H1 (cell line): ENCODE results near the gene KRTAP12-3. TPM values are rescaled to one million over a fixed set of nuclear protein-coding genes. Genes with fewer than 3 reads are reported as not detected.
"Not testable (repeated sequence)": the region's sequence is repeated elsewhere in the genome, so short reads cannot be mapped to it uniquely, and the experiment has no call there.

ENCODE experiments used
- CTCF ChIA-PET: fragments of 300-600 bp; sonication (Branson Sonifier 250); formaldehyde crosslinking; loops from one replicate; lab custom pipeline; 2021; ENCODE audit not compliant: partially characterized antibody; lab: Charles Lee
- POLR2A ChIA-PET: fragments of 300-600 bp; sonication (Branson Sonifier 250); formaldehyde crosslinking; loops from one replicate; lab custom pipeline; 2021; ENCODE audit warnings: inconsistent platforms; ENCODE audit not compliant: partially characterized antibody; lab: Charles Lee
- DNase-seq, 2 experiments: peaks; one replicate each; pipeline versions ENCODE4 v3.0.0 to v3.0.0-alpha.2; 2010 to 2022; ENCODE audit warnings: low spot score in 2 of 2, low read depth in 1 of 2, mixed read lengths in 1 of 2
- FAIRE-seq: peaks from 2 replicates; lab custom pipeline; 2011; peaks lifted over from hg19 to GRCh38; lab: Jason Lieb, UNC
- H2AFZ ChIP-seq: 2 replicates; pipeline ENCODE4 v1.8.1; 2012; ENCODE audit warnings: low read length, inconsistent platforms
- H2AK5ac ChIP-seq: 2 replicates; pipeline ENCODE4 v1.6.1; 2013; ENCODE audit warnings: low read depth, low read length
- H2BK120ac ChIP-seq: replicated peaks from 2 replicates; pipeline ENCODE3; 2013; ENCODE audit warnings: low read depth, low read length, inconsistent platforms
- H2BK12ac ChIP-seq: 2 replicates; pipeline ENCODE4 v1.6.1; 2013; ENCODE audit warnings: low read depth, low read length
- H2BK15ac ChIP-seq: 2 replicates; pipeline ENCODE4 v1.6.1; 2013; ENCODE audit warnings: low read length
- H2BK20ac ChIP-seq: 2 replicates; pipeline ENCODE4 v1.6.1; 2013; ENCODE audit warnings: low read length
- H2BK5ac ChIP-seq: 2 replicates; pipeline ENCODE4 v1.6.1; 2013; ENCODE audit warnings: low read depth, low read length
- H3K14ac ChIP-seq: 2 replicates; pipeline ENCODE4 v1.6.1; 2013; ENCODE audit warnings: inconsistent platforms; ENCODE audit not compliant: insufficient read length
- H3K18ac ChIP-seq: 2 replicates; pipeline ENCODE4 v1.6.1; 2013; ENCODE audit warnings: low read length; ENCODE audit errors: extremely low read depth
- H3K23ac ChIP-seq: 2 replicates; pipeline ENCODE4 v1.6.1; 2013; ENCODE audit warnings: inconsistent platforms; ENCODE audit not compliant: insufficient read length
- H3K23me2 ChIP-seq: 2 replicates; pipeline ENCODE4 v1.6.1; 2013; ENCODE audit warnings: low read depth, low read length
- H3K27ac ChIP-seq: 2 replicates; pipeline ENCODE4 v1.6.1; 2011; ENCODE audit warnings: low read depth, low read length, inconsistent platforms
- H3K27me3 ChIP-seq, 4 experiments: replicated peaks in 1 of 4; 1 replicate in 1 of 4; 2 replicates in 3 of 4; pipeline versions ENCODE4 v1.6.1 to v1.8.1; 2011 to 2013; ENCODE audit warnings: low read length in 3 of 4, mild to moderate bottlenecking in 3 of 4, inconsistent platforms in 2 of 4, mixed read lengths in 2 of 4, moderate library complexity in 1 of 4; ENCODE audit not compliant: control insufficient read depth in 3 of 4, insufficient read depth in 3 of 4; ENCODE audit errors: extremely low read depth in 1 of 4
- H3K36me3 ChIP-seq, 4 experiments: 2 replicates each; pipeline versions ENCODE4 v1.6.1 to v1.8.1; 2011 to 2013; ENCODE audit warnings: mild to moderate bottlenecking in 4 of 4, low read length in 3 of 4, moderate library complexity in 2 of 4, control low read depth in 1 of 4, inconsistent platforms in 1 of 4; ENCODE audit not compliant: insufficient read depth in 4 of 4, control insufficient read depth in 2 of 4
- H3K4ac ChIP-seq: replicated peaks from 2 replicates; pipeline ENCODE3; 2013; ENCODE audit warnings: low read length, low read depth, mixed read lengths, inconsistent platforms; ENCODE audit not compliant: insufficient read length
- H3K4me1 ChIP-seq, 4 experiments: replicated peaks in 1 of 4; 1 replicate in 1 of 4; 2 replicates in 3 of 4; pipeline versions ENCODE4 v1.6.1 to v1.8.1; 2011 to 2013; ENCODE audit warnings: low read length in 3 of 4, inconsistent platforms in 2 of 4, mixed read lengths in 1 of 4; ENCODE audit not compliant: insufficient read depth in 4 of 4, control insufficient read depth in 3 of 4
- H3K4me2 ChIP-seq, 2 experiments: 2 replicates each; pipeline versions ENCODE4 v1.6.1 to v1.8.1; 2011 to 2013; ENCODE audit warnings: low read depth in 2 of 2, low read length in 2 of 2, control low read depth in 1 of 2, inconsistent platforms in 1 of 2, mild to moderate bottlenecking in 1 of 2; ENCODE audit not compliant: insufficient read depth in 1 of 2
- H3K4me3 ChIP-seq, 4 experiments: fragments of 200-600, 300-600 bp in 1 of 4; sonication (generic), shearing (Covaris generic), sonication (Bioruptor Twin) in 1 of 4; 2 replicates each; pipeline versions ENCODE4 v1.5.1 to v1.8.1; 2011 to 2016; ENCODE audit warnings: low read length in 4 of 4, low read depth in 3 of 4, control low read depth in 2 of 4, inconsistent platforms in 2 of 4, mild to moderate bottlenecking in 2 of 4, mixed read lengths in 1 of 4, moderate library complexity in 1 of 4; ENCODE audit not compliant: insufficient read depth in 2 of 4; ENCODE audit errors: extremely low read depth in 1 of 4
- H3K56ac ChIP-seq: replicated peaks from 2 replicates; pipeline ENCODE3; 2013; ENCODE audit warnings: low read depth, mild to moderate bottlenecking, mixed read lengths, low read length, inconsistent platforms; ENCODE audit not compliant: insufficient read length
- H3K79me1 ChIP-seq: 2 replicates; pipeline ENCODE4 v1.6.1; 2013; ENCODE audit warnings: low read depth, low read length, control low read depth
- H3K79me2 ChIP-seq, 2 experiments: 2 replicates each; pipeline versions ENCODE4 v1.6.1 to v1.8.1; 2012 to 2013; ENCODE audit warnings: low read length in 2 of 2, mild to moderate bottlenecking in 2 of 2, inconsistent platforms in 1 of 2; ENCODE audit not compliant: insufficient read depth in 2 of 2, control insufficient read depth in 1 of 2
- H3K9ac ChIP-seq, 4 experiments: replicated peaks in 1 of 4; 1 replicate in 1 of 4; 2 replicates in 3 of 4; pipeline versions ENCODE4 v1.6.1 to v1.8.1; 2011 to 2013; ENCODE audit warnings: low read depth in 3 of 4, low read length in 3 of 4, control low read depth in 2 of 4, mild to moderate bottlenecking in 2 of 4, moderate library complexity in 2 of 4, inconsistent platforms in 1 of 4; ENCODE audit errors: extremely low read depth in 1 of 4
- H3K9me3 ChIP-seq, 2 experiments: 2 replicates each; pipeline versions ENCODE4 v1.6.1 to v1.8.1; 2012 to 2013; ENCODE audit warnings: mild to moderate bottlenecking in 2 of 2, moderate library complexity in 2 of 2, control low read depth in 1 of 2, inconsistent platforms in 1 of 2, low read depth in 1 of 2, low read length in 1 of 2, mixed read lengths in 1 of 2; ENCODE audit not compliant: insufficient read depth in 2 of 2
- H4K20me1 ChIP-seq, 2 experiments: replicated peaks in 1 of 2; 2 replicates each; pipeline versions ENCODE3 to v1.8.1; 2011 to 2013; ENCODE audit warnings: inconsistent platforms in 2 of 2, low read length in 2 of 2, mild to moderate bottlenecking in 1 of 2; ENCODE audit not compliant: insufficient read depth in 2 of 2, control insufficient read depth in 1 of 2
- H4K5ac ChIP-seq: 2 replicates; pipeline ENCODE4 v1.6.1; 2013; ENCODE audit warnings: low read length, low read depth, mixed read lengths, inconsistent platforms; ENCODE audit not compliant: insufficient read length
- H4K8ac ChIP-seq: 2 replicates; pipeline ENCODE4 v1.8.0; 2013; ENCODE audit warnings: mild to moderate bottlenecking, moderate library complexity, low read length, inconsistent platforms; ENCODE audit not compliant: insufficient read depth; ENCODE audit errors: extremely low read depth
- H4K91ac ChIP-seq: replicated peaks from 2 replicates; pipeline ENCODE3; 2013; ENCODE audit warnings: low read length, mixed read lengths, inconsistent platforms; ENCODE audit not compliant: insufficient read length
- WGBS, 2 experiments: shearing (Covaris generic) in 1 of 2; methylation state at CpG; one replicate each; pipeline versions ENCODE4 v1.1.6 to v1.1.7; 2013 to 2015; ENCODE audit warnings: low lambda C conversion rate in 2 of 2, mixed read lengths in 2 of 2, inconsistent platforms in 1 of 2, low coverage in 1 of 2, missing lambda C conversion rate in 1 of 2; ENCODE audit not compliant: insufficient replicate concordance in 2 of 2, insufficient coverage in 1 of 2, insufficient read length in 1 of 2; ENCODE audit errors: extremely low coverage in 1 of 2, missing lambda C conversion rate in 1 of 2; 5-methylcytosine and 5-hydroxymethylcytosine counted together
- polyA plus RNA-seq, 7 experiments: library from polyadenylated mRNA; depleted of rRNA in 3 of 7; stranded (reverse) in 5 of 7; unstranded in 2 of 7; fragments of >200 nt in 5 of 7; fragments of 200-250 nt in 2 of 7; gene quantifications; 1 replicate in 5 of 7; 2 replicates in 1 of 7; 4 replicates in 1 of 7; pipeline versions ENCODE4 v1.2.1 to v1.2.3, GENCODE V29; 2011 to 2013; ENCODE audit warnings: missing spikeins in 2 of 7, mixed read lengths in 2 of 7
- total RNA-seq: library from RNA; stranded (reverse); fragmentation: NEBNext Ultra II Directional; extraction: Animal tissue kit (Norgen Biotek cat#: 25700); gene quantifications from 2 replicates; pipeline ENCODE4 v1.2.1, GENCODE V29; 2021

The KRTAP12-3 gene
- total and polyA plus RNA-seq, 2 of the 8 experiments (the other 6 are each of a cell fraction or from before 2014, with no cell fraction given): not detected

GRCh38 chr21:44627831-44628233 lies 29.9 kb upstream of the KRTAP12-3 start:
- H2AFZ ChIP-seq, H2BK20ac ChIP-seq, H3K14ac ChIP-seq, POLR2A ChIA-PET, H4K91ac ChIP-seq, H3K79me1 ChIP-seq, H2BK15ac ChIP-seq, H3K4me3 ChIP-seq, H3K4ac ChIP-seq, H3K4me1 ChIP-seq, H4K5ac ChIP-seq, H3K27ac ChIP-seq, H3K56ac ChIP-seq, H3K27me3 ChIP-seq, H3K36me3 ChIP-seq, H3K23me2 ChIP-seq, FAIRE-seq, H2BK12ac ChIP-seq, H3K4me2 ChIP-seq, H4K20me1 ChIP-seq, H3K23ac ChIP-seq, H2BK120ac ChIP-seq, H2BK5ac ChIP-seq, H2AK5ac ChIP-seq, H3K18ac ChIP-seq, H4K8ac ChIP-seq, H3K9ac ChIP-seq, DNase-seq, H3K79me2 ChIP-seq: not testable (repeated sequence)
- 59% methylated on average over 3 of the region's 15 CpGs; no CpG with 5 or more reads in 1 of the 2 experiments for WGBS, 2 experiments
- CTCF ChIA-PET: interaction anchor here (1.1 to 2.1 kb wide), 3 partner anchors 9 to 122 kb away, joined by 3 to 9 read pairs (median 3); no protein-coding TSS in a partner anchor
- peaks cover 14 to 16% of the 10 kb centered on the region in 2 experiments for H3K9me3 ChIP-seq
